GM19240 (cell line): Measurements from ENCODE around the gene CTNNA1.
"Not testable (repeated sequence)": the region's sequence is repeated elsewhere in the genome, so short reads cannot be mapped to it uniquely, and the experiment has no call there.

Experiments used
- DNase-seq: peaks from one replicate; pipeline ENCODE4 v3.0.0; 2011; ENCODE audit warnings: low spot score; ENCODE audit not compliant: insufficient read length

The CTNNA1 gene

DNA sequence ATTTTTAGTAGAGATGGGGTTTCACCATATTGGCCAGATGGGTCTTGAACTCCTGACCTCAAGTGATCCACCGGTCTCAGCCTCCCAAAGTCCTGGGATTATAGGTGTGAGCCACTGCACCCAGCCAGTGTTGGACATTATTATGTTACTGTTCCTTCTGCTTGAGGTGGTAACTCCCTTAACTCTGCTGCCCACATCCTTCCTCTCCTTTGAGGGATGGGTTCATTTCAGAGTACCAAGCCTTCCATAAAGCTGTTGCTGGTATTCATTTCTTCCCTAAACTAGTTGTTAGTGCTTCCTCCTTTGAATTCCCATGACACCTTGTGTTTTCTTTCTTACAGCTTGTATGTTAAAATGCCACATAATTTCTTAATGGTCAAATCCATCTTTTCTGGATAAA, 54.0 kb downstream of the CTNNA1 start:
- no peak for DNase-seq

DNA sequence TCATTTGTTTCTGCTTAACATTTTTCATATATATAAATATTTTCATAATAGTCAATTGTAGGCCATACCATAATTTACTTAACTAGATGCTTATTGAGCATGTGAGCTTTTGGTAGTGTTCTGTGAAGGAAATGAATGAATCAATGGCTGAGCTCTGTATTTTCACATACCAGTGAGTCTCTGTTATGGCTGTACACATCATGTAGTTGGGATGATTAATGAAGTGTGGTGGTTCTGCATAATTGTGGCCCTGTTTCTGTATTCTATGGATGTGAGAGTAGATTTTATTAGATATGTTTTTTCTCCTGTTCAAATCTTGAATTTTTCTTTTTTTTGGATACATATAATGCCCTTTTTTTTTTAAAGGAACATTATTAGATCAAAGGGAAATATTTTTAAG, 56.2 kb downstream of the CTNNA1 start:
- DNase-seq: no peak

DNA sequence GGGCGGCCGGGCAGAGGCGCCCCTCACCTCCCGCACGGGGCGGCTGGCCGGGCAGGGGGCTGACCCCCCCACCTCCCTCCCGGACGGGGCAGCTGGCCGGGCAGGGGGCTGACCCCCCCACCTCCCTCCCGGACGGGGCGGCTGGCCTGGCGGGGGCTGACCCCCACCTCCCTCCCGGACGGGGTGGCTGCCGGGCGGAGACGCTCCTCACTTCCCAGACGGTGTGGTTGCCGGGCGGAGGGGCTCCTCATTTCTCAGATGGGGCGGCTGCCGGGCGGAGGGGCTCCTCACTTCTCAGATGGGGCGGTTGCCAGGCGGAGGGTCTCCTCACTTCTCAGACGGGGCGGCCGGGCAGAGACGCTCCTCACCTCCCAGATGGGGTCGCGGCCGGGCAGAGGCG, 57.6 kb downstream of the CTNNA1 start:
- not testable (repeated sequence) for DNase-seq

DNA sequence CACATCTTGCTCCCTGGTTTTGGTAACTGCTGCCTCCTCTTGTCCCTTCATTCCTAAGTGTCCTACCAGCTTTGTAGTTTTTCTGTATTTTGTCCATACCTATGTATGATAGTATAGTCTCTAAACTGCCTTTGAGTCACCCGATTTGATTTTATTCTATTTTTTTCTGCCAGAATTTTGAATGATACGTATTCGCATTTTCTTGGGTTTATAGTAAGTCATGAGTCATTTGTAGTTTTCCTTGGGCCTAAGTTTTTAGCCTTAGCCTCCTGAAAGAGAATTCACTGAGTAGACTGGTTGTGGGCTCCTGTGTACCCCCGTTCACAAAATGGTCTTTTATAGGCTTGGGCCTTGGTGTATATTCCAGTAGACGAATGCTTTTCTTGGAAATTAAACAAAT, 62.3 kb downstream of the CTNNA1 start:
- DNase-seq: no peak

DNA sequence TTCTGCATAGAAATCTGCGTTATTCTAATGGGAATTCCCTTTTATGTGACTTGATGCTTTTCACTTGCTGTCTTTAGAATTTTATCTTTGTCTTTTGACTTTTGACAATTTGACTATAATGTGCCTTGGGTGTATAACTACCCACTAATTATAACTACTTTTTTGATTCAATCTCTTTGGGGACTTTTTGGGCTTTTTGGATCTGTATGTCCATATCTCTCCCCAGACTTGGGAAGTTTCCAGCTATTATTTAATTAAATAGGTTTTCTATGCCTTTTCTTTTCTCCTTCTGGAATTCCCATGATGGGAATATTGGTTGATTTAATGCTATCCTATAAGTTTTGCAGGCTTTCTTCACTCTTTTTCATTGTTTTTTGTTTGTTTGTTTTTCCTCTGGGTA, 64.0 kb downstream of the CTNNA1 start:
- DNase-seq: no peak

DNA sequence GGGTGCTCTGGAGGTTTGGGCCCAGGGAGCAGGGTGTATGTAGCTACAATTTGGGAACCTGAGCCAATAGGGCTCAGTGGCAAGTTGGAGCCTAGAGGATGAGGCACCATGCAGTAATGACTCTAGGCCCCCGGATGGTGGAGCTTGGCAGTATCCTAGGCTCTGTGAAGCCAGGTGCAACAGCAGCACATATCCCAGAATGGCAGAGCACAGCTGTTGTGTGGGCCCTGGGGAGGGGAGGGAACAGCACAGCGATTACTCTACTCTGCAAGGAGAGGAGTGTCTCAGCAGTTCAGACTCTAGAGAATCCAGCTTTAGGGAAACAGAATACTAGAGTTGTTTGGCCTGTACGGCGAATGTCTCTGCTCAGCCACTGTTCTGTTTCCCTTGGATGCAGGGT, 65.9 kb downstream of the CTNNA1 start:
- no peak for DNase-seq

DNA sequence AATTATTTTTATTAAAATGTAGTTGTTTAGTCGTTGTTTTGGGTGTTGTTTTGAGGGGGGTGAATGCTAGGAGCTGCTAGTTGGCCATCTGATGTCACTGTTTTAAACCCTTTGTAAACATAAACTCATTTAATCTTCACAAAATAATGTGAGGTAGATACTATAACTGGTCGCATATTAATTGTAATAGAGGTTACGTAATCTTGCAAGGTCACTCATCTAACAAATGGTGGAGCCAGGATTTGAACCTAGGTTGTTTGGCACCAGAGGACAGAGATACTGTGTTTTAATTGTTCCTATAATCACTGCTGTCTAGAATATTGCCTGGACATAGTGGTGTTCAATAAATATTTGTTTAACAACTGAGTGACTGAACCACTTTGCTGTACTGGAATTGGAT, 67.5 kb downstream of the CTNNA1 start:
- no peak for DNase-seq

DNA sequence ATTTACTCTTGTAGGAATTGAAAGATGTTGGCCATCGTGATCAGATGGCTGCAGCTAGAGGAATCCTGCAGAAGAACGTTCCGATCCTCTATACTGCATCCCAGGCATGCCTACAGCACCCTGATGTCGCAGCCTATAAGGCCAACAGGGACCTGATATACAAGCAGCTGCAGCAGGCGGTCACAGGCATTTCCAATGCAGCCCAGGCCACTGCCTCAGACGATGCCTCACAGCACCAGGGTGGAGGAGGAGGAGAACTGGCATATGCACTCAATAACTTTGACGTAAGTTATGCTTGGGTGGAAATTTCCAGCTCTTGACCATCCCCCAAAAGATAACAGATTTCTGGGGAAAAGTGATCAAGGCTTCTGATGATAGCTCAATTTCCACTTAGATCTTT, 71.3 kb downstream of the CTNNA1 start:
- DNase-seq: no peak

DNA sequence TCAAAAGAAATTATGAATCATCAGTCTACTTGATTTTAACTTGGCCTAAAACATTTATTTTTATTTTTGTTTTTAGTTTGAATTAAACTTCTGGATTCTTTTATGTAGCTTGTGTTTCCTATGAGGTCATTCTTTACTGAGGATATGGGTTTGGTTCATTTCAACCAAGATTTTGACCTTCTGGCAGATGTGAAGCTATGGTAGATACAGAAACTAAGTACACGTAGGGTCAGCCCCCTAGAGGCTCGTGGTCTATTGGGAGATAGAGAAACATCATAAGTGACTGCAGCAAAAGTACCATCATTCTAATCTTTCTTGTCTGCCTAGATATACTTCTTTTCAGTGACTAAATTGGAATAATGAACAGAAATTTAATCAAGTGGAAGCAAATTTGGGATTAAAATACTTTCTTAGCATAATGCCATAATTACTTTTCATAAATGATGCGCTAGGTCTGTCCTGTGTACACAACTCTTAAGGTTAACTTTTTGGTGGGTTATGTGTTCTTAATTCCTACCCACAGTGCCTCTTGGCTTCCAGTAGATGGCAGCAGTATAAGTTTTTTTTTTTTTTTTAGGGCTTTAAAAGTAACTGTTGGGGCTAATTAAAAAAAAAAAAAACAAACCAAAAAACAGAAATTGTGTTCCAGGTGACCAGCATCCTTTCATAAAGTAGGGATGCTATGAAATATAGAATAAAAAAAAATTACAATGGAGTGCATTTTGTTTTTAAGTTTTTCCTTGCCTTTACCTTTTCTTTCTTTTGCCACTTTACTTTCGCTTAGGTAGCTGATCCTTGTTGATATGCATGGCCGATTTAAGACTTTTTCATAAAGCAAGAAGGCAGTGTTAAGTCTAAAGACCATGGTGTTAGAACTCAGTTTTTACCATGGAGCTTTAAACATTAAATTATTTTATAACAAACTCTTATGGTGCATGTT, 72.0 kb downstream of the CTNNA1 start:
- no peak for DNase-seq

DNA sequence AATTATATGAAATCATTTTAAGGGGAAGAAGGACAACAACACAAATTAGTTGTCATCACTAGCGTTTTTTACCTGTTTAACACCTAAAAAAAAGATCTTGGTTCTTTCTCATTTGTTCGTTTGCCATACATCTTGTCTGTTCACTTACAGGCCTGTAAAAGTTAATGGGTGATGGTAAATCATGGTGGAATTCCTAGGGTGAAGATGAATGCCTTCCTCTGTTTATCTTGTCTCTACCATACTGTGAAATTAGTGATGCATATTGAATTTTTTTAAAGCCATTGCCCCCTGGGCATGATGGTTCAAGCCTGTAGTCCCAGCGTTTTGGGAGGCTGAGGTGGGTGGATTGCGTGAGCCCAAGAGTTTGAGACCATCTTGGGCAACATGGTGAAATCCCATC, 75.3 kb downstream of the CTNNA1 start:
- no peak for DNase-seq

DNA sequence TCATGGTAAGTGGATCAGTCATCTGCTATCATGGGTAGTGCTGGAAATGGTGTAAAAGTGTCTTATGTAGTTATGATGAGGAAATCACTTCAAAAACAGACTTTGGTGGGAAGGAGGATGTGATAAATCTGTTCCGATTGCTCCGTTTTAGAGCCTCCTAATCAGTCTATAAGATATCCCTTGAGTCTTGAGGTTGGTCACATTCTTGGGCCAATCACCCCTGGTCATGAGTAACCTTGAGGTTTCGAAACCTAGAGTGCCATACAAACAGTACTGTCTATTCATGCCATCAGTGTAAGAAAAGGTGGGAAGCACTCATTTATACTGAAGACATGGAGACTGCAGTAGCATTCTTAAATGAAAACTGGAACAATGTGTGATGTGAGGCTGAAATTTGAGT, 76.1 kb downstream of the CTNNA1 start:
- DNase-seq: no peak

DNA sequence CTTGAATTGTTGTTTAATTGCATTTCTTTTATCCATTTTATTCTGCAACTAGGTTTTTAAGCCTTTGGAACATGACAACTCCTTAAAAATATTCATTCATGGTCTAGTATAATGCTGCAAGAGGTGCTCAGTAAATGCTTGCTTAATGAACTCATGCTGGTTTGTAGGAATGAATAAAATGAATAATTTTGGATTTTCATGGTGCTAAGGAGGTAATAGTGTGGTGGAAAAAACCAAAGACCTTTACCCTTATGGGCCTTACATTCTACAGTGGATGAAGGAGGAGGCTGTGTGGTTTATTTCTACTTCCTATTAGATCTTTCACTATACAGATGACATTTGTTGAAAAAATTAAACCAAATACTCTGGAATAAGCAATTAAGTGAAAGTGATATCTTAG, 78.5 kb downstream of the CTNNA1 start:
- DNase-seq: no peak

DNA sequence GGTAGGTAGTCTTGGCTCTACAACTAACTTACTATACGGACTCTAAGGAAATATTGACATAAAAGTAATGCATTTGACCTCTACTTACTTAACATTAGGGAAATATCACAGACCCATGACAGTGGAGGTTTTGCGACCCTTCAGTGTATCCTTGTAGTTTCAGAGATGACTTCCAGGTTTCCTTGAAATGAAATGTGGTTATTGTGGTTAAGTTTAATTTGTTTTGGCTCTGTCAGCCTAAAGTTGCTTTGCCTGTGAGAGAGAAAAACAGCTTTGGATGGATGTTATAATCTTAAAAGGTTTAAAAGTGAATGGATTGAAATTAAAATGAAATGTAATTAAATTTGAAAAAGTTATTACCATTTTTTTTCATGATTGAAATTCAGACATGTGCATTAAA, 79.0 kb downstream of the CTNNA1 start:
- DNase-seq: no peak

DNA sequence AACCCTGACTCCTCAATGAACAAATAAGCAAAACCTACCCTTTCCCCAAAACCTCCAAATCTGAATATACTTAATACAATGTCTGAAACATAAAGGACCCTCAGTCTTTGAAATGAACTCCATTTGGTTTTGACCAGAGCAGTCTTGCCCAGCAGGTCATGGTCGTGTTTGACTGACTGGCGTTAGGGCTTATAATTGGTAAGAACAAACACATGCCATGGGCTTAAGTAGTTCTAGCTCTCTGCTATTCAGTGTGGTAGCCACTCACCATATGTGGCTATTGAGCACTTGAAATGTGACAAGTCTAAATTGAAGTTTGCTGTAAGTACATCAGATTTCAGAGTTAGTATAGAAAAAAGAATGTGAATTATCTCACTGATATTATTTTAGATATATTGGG, 79.9 kb downstream of the CTNNA1 start:
- DNase-seq: no peak

DNA sequence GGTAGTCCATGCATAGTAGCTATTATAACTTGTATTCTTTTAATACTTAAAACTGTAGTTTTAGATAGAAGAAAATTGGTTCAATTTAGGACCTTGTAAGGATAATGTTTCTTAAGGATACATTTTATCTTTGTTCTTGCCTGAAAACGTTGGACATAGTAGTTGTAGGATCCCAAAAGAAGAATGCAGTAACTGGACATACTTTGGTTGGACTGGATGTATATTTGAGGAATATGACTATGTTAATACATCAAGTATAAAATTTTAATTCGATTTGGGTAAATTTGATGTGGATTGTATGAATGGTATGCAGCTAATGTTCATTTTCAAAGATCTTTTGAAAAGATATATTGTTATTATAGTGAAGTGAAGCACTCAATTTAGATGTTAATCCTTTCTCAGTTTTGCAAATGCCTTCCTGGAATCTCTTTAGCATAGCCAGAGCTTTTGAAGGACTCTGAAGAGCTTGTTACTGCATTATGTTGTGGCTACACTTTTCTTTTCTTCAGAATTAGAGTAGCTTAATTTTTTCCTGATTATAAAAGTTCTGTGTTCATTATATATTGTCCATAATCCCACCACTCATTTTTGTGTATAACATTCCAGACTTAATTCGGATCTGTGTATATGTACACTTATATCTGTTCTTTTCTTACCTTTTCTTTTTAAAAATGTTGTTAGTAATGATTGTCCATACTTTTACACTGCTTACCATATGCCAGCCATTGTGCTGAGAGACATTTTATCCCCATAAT, 80.7 kb downstream of the CTNNA1 start:
- DNase-seq: no peak

DNA sequence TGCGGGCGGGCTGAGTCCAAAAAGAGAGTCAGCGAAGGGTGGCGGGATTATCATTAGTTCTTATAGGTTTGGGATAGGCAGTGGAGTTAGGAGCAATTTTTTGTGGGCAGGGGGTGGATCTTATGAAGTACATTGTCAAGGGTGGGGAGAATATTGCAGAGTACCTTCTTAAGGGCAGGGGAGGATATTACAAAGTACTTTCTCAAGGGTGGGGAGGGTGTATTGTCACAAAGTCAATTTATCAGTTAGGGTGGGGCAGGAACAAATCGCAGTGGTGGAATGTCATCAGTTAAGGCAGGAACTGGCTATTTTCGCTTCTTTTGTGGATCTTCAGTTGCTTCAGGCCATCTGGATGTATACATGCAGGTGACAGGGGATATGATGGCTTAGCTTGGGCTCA, 81.6 kb downstream of the CTNNA1 start:
- not testable (repeated sequence) for DNase-seq

DNA sequence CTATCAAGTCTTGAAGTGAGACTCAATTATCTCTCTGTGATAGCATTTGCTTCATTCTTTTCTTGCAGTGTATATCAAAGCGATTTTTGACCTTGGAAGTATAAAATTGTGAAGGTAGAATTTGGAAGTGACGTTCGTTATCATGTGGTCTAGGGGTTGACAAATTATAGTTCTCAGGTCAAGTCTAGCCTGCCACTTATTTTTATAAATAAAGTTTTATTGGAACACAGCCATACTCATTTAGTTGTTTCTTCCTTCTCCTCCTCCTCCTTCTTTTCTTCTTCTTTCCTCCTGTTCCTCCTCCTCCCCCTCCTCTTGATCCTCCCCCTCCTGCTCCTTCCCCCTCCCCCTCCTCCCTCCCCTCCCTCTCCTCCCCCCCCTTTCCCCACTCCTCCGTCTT, 83.9 kb downstream of the CTNNA1 start:
- DNase-seq: no peak

DNA sequence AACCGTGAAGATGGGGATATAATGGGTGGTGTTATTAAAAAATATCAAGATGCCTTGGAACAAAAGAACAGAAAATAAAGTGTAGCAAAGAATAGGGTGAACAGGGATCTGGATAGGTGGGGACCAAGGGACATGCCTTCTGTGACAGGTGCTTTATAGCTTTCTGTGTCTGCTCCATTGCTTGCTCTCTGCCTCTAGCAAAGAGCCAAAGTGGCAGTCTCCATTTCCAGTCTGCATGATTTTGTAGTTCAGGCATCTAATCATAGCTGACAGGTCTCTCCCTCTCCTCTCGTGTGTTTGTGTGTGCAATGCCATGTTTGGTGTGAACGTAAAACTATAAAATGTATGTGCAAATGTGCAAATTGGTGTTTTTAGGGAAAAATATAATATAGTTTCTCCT, 86.9 kb downstream of the CTNNA1 start:
- no peak for DNase-seq

DNA sequence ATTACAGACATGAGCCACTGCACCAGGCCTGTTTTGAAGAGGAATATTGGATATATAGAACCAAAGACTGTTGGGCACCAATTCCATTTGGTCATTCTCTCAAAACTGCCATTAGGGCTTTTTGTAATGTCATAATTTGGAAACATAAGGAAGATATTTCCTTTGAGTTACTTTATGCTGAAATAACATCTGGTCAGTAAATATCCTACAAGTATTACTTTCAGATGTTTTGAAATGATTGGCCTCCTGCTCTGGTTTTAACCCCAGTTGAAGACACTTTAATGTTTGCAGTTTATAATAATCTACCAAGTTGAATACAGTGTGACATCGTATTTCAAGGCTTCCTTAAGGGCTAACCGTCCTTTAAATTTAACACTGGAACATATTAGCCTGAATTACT, 88.3 kb downstream of the CTNNA1 start:
- DNase-seq: no peak

DNA sequence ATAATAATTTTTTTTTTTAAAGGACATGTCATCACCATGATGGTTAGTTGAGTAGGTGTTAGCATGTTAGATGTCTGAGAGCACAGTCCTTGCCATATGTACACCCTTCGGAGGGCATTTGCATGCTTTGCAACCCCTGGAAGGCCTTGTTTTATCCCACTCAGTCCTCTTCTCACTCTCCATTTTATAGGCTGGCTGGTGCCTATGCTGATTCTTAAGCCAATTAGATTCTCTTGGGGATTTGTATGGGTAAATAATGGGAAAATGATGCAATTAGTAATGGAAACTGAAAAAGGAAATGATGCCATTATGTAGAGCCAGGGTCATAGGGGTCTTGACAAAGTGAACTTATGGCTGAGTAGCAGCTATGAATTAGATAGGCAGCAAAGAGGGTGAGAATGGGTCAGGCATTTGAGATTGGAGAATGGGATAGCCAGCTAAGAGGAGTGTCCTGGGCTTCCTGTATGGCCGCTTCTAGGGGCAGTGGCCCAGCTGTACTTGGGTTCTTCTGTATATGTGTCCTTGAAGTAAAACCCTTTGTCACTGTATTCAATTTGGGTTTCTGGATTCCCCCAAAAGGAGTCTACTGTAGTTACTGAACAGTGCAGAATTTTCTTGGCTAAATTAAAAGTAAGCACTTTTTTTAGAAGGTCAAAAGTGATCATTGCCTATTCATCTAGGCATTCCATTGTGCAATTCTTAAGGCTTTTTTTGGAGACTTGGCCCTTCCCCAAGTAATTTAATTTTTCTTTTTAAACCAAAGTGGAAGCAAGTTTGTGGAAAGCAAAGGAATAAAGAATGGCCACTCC, 90.3 kb downstream of the CTNNA1 start:
- DNase-seq: no peak

DNA sequence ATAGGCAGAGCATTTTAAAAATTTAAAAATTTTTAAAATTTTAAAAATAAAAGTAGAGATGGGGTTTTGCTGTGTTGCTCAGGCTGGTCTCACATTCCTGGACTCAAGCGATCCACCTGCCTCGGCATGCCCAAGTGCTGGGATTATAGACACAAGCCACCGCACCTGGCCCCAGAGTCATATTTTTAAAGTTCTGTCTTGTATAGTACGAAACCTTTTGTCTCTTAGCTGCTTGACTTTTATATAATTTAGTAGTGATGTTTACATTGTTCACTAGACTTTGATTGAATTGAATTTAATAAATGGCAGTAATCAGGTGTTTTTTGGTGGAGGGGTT, 90.9 kb downstream of the CTNNA1 start:
- no peak for DNase-seq
